Activated naive CD4-positive, alpha-beta T cell treated with anti-CD3 and anti-CD28 coated beads, Interleukin-2, amount 50 U/mL, for 72 hours (primary cell): ENCODE data around the gene GUCY1B1. TPM values are rescaled to one million over a fixed set of nuclear protein-coding genes. Genes with fewer than 3 reads are reported as not detected.

Experiments
- ATAC-seq, 2 donors: fragments of 150-1000 bp; cut with Tn5 transposase; 2 replicates each; pipeline ENCODE4 v1.10.0; 2021; ENCODE audit warnings: mild to moderate bottlenecking in 2 of 2, moderate library complexity in 2 of 2
- DNase-seq, 2 donors: peaks; one replicate each; pipeline ENCODE4 v3.0.0; 2021 to 2022; ENCODE audit warnings: low spot score in 2 of 2
- H3K27ac Mint-ChIP-seq, 2 donors: one replicate each; pipeline ENCODE4 v1.8.0; 2022; ENCODE audit warnings: mild to moderate bottlenecking in 2 of 2, mixed read lengths in 2 of 2
- H3K36me3 Mint-ChIP-seq, 2 donors: one replicate each; pipeline ENCODE4 v1.8.0; 2022; ENCODE audit warnings: mixed read lengths in 2 of 2
- H3K9me3 Mint-ChIP-seq, 2 donors: one replicate each; pipeline ENCODE4 v1.8.0; 2022; ENCODE audit warnings: mixed read lengths in 2 of 2
- total RNA-seq, 2 donors: library from RNA; stranded (reverse); gene quantifications; one replicate each; pipeline ENCODE4 v1.2.3, GENCODE V29; 2022

The GUCY1B1 gene
- total RNA-seq, 2 donors from 2014 or later, result 0.20 to 0.27 TPM

GRCh38 chr4:155811083-155811482 lies 52.3 kb downstream of the GUCY1B1 start:
- Mint-ChIP-seq H3K27ac (no peak overlapping the region), H3K9me3 (no peaks in the 10 kb centered on the region), H3K36me3 (no peaks in the 10 kb centered on the region)
- ATAC-seq, result no peak
- no peak for DNase-seq

GRCh38 chr4:155818639-155819038 lies 59.8 kb downstream of the GUCY1B1 start:
- DNase-seq (no peak), ATAC-seq (no peak)
- Mint-ChIP-seq H3K27ac (no peak overlapping the region), H3K36me3 (no peaks in the 10 kb centered on the region), H3K9me3 (no peaks in the 10 kb centered on the region)

- DNase-seq, result no peak
- Mint-ChIP-seq H3K27ac (no peak overlapping the region), H3K36me3 (no peaks in the 10 kb centered on the region), H3K9me3 (no peaks in the 10 kb centered on the region)
- ATAC-seq, result no peak
Measured at GRCh38 chr4:155819066-155819465, 60.2 kb downstream of the GUCY1B1 start.

GRCh38 chr4:155820887-155821518 lies 62.2 kb downstream of the GUCY1B1 start:
- DNase-seq (no peak), ATAC-seq (no peak)
- H3K36me3 Mint-ChIP-seq, result no peaks in the 10 kb centered on the region
- H3K9me3 Mint-ChIP-seq, result no peaks in the 10 kb centered on the region
- no peak overlapping the region for H3K27ac Mint-ChIP-seq

- ATAC-seq (no peak), DNase-seq (no peak)
- H3K9me3 Mint-ChIP-seq, result no peaks in the 10 kb centered on the region
- no peaks in the 10 kb centered on the region for H3K36me3 Mint-ChIP-seq
- H3K27ac Mint-ChIP-seq, result no peak overlapping the region
Measured at GRCh38 chr4:155822572-155822971, 63.8 kb downstream of the GUCY1B1 start.

- no peaks in the 10 kb centered on the region for H3K9me3 Mint-ChIP-seq
- no peaks in the 10 kb centered on the region for H3K36me3 Mint-ChIP-seq
- no peak overlapping the region for H3K27ac Mint-ChIP-seq
- ATAC-seq, result no peak
- DNase-seq, result no peak
Measured at GRCh38 chr4:155828628-155829027, 69.8 kb downstream of the GUCY1B1 start.

GRCh38 chr4:155832664-155833063 lies 73.8 kb downstream of the GUCY1B1 start:
- ATAC-seq (no peak), DNase-seq (no peak)
- Mint-ChIP-seq H3K27ac (no peak overlapping the region), H3K9me3 (no peaks in the 10 kb centered on the region), H3K36me3 (no peaks in the 10 kb centered on the region)

- Mint-ChIP-seq H3K27ac (no peak overlapping the region), H3K36me3 (no peaks in the 10 kb centered on the region), H3K9me3 (no peaks in the 10 kb centered on the region)
- DNase-seq, result no peak
- no peak for ATAC-seq
Measured at GRCh38 chr4:155837203-155837796, 78.5 kb downstream of the GUCY1B1 start.

- no peaks in the 10 kb centered on the region for H3K9me3 Mint-ChIP-seq
- H3K36me3 Mint-ChIP-seq, result no peaks in the 10 kb centered on the region
- no peak overlapping the region for H3K27ac Mint-ChIP-seq
- ATAC-seq (no peak), DNase-seq (no peak)
Measured at GRCh38 chr4:155842080-155842479, 83.3 kb downstream of the GUCY1B1 start.

- Mint-ChIP-seq H3K27ac (no peak overlapping the region), H3K36me3 (no peaks in the 10 kb centered on the region), H3K9me3 (no peaks in the 10 kb centered on the region)
- ATAC-seq (no peak), DNase-seq (no peak)
Measured at GRCh38 chr4:155846929-155847328, 88.1 kb downstream of the GUCY1B1 start.

GRCh38 chr4:155849042-155849441 lies 90.2 kb downstream of the GUCY1B1 start:
- Mint-ChIP-seq H3K27ac (no peak overlapping the region), H3K36me3 (no peaks in the 10 kb centered on the region)
- no peak for ATAC-seq

GRCh38 chr4:155853189-155853588 lies 94.4 kb downstream of the GUCY1B1 start:
- Mint-ChIP-seq H3K9me3 (no peaks in the 10 kb centered on the region), H3K36me3 (no peaks in the 10 kb centered on the region), H3K27ac (no peak overlapping the region)
- DNase-seq (no peak), ATAC-seq (no peak)

More at GRCh38 chr4:155849042-155849441, 90.2 kb downstream of the GUCY1B1 start:
- DNase-seq, result no peak
- no peaks in the 10 kb centered on the region for H3K9me3 Mint-ChIP-seq

GRCh38 chr4:155854582-155855226 lies 95.9 kb downstream of the GUCY1B1 start:
- H3K36me3 Mint-ChIP-seq, result no peaks in the 10 kb centered on the region
- DNase-seq, result no peak

GRCh38 chr4:155855897-155856296 lies 97.1 kb downstream of the GUCY1B1 start:
- DNase-seq (no peak), ATAC-seq (no peak)
- Mint-ChIP-seq H3K9me3 (no peaks in the 10 kb centered on the region), H3K36me3 (no peaks in the 10 kb centered on the region), H3K27ac (no peak overlapping the region)

More at GRCh38 chr4:155854582-155855226, 95.9 kb downstream of the GUCY1B1 start:
- ATAC-seq, result no peak
- Mint-ChIP-seq H3K9me3 (no peaks in the 10 kb centered on the region), H3K27ac (no peak overlapping the region)

Other genes starting within 250 kb of the GUCY1B1 start
- not detected for gene GUCY1A1, start 92.2 kb upstream of the GUCY1B1 start, total RNA-seq
- not detected for gene ASIC5, start 107.3 kb downstream of the GUCY1B1 start, total RNA-seq
- gene TDO2, start 144.7 kb downstream of the GUCY1B1 start, total RNA-seq, result not detected
- 1 to 10 TPM in 1 of 2 donors, under 1 TPM in 1; 0.77 to 2.6 TPM for gene CTSO, start 194.8 kb downstream of the GUCY1B1 start, total RNA-seq